ENCODE data around the gene ITIH4.

GRCh38 chr3:52847241-52847640, 16.8 kb upstream of the ITIH4 start:
- TF ChIP-seq CTCF (IDR thresholded peaks at IDR 0.05; ENCODE audit: borderline replicate concordance, extremely low read depth, low read length, poor library complexity, severe bottlenecking) (no peak), EZH2 (IDR thresholded peaks at IDR 0.05; ENCODE audit: borderline replicate concordance, low read depth, low read length, severe bottlenecking) (no peak)

All from DND-41 (cell line).